AG09319 (cell line): ENCODE data around the gene ANXA6.

Experiments used
- DNase-seq: peaks from one replicate; pipeline ENCODE4 v3.0.0-alpha.2; 2010; ENCODE audit warnings: low read depth; ENCODE audit errors: extremely low read depth
- CTCF ChIP-seq: IDR thresholded peaks from 2 replicates; pipeline ENCODE4 v1.5.1; 2011; ENCODE audit warnings: low read depth, mild to moderate bottlenecking, inconsistent platforms, low read length, moderate library complexity

The ANXA6 gene

DNA sequence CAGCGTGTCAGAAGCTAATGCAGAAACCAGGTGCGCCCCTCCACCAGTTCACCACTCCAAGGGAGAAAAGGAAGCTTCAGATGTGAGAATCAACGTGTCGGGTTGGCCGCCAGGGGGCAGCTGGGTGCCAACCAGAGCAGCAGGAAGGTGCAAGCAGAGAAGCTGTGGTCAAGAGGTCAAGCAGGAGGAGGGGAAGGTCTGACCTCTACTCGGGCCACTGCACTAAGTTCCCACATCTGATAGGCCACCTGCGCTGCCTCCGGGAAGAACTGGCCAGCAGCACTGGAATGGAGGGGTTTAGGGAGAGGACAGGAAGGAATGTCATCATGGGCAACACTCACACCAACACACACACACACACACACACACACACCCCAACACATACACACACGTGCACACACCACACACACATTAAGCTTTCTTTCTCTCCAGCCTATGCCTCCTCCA, 31.4 kb downstream of the ANXA6 start:
- DNase-seq = no peak
- TF ChIP-seq CTCF = peak; percentile 80

GRCh38 chr5:151125421-151125820, 32.2 kb downstream of the ANXA6 start:
- no peak for DNase-seq

GRCh38 chr5:151123897-151124751, 33.5 kb downstream of the ANXA6 start:
- no peak for TF ChIP-seq CTCF
- DNase-seq = no peak

More at GRCh38 chr5:151125421-151125820, 32.2 kb downstream of the ANXA6 start:
- no peak for TF ChIP-seq CTCF

- no peak for DNase-seq
- no peak for TF ChIP-seq CTCF
Measured at GRCh38 chr5:151122828-151123227, 34.8 kb downstream of the ANXA6 start.

DNA sequence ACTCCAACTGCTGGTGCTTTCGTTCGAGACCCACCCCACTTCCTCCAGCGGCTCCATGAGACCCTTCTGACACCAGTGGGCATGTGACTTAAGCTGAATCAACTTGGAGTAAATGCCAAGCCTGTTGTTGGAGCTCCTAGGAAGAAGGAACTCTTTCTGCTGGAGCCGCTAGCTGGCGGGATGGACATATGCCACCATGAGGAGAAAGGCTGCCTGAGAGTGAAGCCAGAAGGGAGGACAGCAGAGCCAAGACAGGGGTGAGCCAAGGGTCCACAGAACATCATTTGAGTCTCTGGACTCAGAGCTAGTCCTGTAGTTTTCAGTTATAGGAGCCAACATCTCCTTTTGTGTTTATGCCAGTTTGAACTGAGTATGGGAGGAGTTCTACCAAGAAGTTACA, 35.9 kb downstream of the ANXA6 start:
- TF ChIP-seq CTCF = no peak
- DNase-seq = no peak

GRCh38 chr5:151121095-151121494, 36.5 kb downstream of the ANXA6 start:
- DNase-seq = no peak
- TF ChIP-seq CTCF = no peak

DNA sequence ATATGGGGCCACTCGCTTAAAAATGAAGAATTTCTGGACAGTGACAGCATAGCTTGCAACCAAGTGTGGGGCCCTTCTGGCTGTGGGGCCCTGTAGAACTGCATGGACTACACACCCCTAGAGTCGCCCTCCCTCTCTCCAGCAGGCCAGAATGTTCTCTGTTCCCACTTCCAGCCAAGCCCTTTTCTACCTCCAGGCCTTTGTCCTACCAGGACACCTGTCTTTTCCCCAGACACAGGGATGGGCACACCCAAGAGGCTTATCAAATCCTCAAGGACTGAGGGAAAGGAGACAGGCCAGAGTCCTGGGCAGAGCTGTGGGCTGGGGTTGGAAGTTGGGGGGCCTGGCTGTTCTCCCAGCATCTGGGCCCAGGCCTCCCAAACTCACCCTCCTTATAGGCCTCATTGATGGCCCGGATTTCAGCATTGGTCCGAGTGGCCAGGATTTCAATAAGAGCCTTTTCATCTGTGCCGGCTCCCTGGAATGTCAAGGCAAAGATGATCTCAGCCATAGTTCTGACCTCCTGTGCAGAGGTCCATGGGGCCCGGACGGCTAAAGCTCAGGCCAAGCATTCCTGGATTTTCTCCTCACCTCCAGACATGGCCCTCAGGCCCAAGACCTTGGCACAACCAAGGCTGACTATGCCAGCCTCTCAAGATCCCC, 38.5 kb downstream of the ANXA6 start:
- no peak for TF ChIP-seq CTCF
- DNase-seq = no peak
